AG04449 (cell line): ENCODE measurements around the gene KLHL29.
"Not testable (repeated sequence)": the region's sequence is repeated elsewhere in the genome, so short reads cannot be mapped to it uniquely, and the experiment has no call there.

Experiments
- CTCF ChIA-PET: fragments of 350-600 bp; formaldehyde crosslinking; extraction: SDS; loops from one replicate; lab custom pipeline; 2021; ENCODE audit warnings: antibody characterized with exemption; lab: Yijun Ruan, JAX
- POLR2A ChIA-PET: fragments of 400-600, 350-600 bp; formaldehyde crosslinking; extraction: SDS; loops from one replicate; lab custom pipeline; 2020; ENCODE audit warnings: antibody characterized with exemption, inconsistent platforms; lab: Yijun Ruan, JAX
- DNase-seq: peaks from one replicate; pipeline ENCODE4 v3.0.0-alpha.2; 2010; ENCODE audit warnings: low read depth, low spot score
- H3K4me3 ChIP-seq: 2 replicates; pipeline ENCODE4 v1.5.1; 2011; ENCODE audit warnings: low read depth, mild to moderate bottlenecking, control low read depth, low read length
- TF ChIP-seq, protein P1 (sequence below): IDR thresholded peaks from one replicate; pipeline ENCODE4 v1.5.1; 2011; ENCODE audit warnings: mild to moderate bottlenecking, moderate library complexity, low read length, control low read depth, inconsistent platforms; ENCODE audit not compliant: insufficient read depth; ENCODE audit errors: missing control alignments

KLHL29 gene

GRCh38 chr2:23722255-23722654 is 337.3 kb downstream of the KLHL29 start:
- DNase-seq: no peak
- POLR2A ChIA-PET: no interaction called here
- TF ChIP-seq, protein P1, sequence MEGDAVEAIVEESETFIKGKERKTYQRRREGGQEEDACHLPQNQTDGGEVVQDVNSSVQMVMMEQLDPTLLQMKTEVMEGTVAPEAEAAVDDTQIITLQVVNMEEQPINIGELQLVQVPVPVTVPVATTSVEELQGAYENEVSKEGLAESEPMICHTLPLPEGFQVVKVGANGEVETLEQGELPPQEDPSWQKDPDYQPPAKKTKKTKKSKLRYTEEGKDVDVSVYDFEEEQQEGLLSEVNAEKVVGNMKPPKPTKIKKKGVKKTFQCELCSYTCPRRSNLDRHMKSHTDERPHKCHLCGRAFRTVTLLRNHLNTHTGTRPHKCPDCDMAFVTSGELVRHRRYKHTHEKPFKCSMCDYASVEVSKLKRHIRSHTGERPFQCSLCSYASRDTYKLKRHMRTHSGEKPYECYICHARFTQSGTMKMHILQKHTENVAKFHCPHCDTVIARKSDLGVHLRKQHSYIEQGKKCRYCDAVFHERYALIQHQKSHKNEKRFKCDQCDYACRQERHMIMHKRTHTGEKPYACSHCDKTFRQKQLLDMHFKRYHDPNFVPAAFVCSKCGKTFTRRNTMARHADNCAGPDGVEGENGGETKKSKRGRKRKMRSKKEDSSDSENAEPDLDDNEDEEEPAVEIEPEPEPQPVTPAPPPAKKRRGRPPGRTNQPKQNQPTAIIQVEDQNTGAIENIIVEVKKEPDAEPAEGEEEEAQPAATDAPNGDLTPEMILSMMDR: no peak
- H3K4me3 ChIP-seq: no peak overlapping the region
- CTCF ChIA-PET: no interaction called here

DNA sequence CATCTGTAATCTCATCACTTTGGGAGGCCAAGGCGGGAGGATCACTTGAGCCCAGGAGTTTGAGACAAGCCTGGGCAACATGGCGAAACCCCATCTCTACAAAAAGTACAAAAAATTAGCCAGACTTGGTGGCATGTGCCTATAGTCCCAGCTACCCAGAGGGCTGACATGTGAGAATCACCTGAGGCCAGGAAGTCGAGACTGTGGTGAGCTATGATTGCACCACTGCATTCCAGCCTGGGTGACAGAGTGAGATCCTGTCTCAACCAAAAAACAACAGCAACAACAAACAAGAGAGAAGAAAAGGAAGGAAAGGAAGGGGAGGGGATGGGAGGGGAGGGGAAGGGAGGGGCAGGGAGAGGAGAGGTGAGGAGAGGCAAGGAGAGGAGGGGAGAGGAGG is 338.1 kb downstream of the KLHL29 start:
- CTCF ChIA-PET, H3K4me3 ChIP-seq, DNase-seq, POLR2A ChIA-PET: not testable (repeated sequence)

- DNase-seq: no peak
- ChIA-PET CTCF (no interaction called here), POLR2A (no interaction called here)
- H3K4me3 ChIP-seq: no peak overlapping the region
- TF ChIP-seq, protein P1: no peak
These were observed 349.4 kb downstream of the KLHL29 start for GRCh38 chr2:23734416-23734815.

GRCh38 chr2:23736783-23737182 is 351.8 kb downstream of the KLHL29 start:
- DNase-seq, H3K4me3 ChIP-seq, POLR2A ChIA-PET: not testable (repeated sequence)
- CTCF ChIA-PET: interaction anchor here (1.3 kb wide), 1 partner anchor 12 kb away, joined by 3 read pairs; no protein-coding TSS in a partner anchor

DNA sequence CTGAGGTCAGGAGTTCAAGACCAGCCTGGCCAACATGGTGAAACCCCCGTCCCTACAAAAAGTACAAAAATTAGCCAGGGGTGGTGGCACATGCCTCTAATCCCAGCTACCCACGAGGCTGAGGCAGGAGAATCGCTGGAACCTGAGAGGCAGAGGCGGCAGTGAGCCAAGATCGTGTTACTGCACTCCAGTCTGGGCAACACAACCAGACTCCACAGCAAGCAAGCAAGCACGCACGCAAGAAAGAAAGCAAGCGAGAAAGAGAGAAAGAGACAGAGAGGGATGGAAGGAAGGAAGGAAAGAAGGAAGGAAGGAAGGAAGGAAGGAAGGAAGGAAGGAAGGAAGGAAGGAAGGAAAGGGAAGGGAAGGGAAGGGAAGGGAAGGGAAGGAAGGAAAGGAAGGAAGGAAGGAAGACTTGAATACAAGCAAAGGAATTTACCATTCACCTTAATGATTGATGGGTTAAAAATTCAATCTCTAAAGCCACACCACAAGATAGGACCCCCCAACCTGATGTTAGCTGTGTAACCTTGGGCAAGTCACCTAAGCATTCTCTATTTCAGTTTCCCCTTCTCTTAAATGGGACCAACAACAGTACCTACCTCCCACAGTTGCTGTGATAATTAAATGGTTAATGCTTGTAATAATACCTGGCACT is 360.2 kb downstream of the KLHL29 start:
- POLR2A ChIA-PET: no interaction called here
- no peak overlapping the region for H3K4me3 ChIP-seq
- CTCF ChIA-PET: no interaction called here
- TF ChIP-seq, protein P1: no peak
- no peak for DNase-seq

DNA sequence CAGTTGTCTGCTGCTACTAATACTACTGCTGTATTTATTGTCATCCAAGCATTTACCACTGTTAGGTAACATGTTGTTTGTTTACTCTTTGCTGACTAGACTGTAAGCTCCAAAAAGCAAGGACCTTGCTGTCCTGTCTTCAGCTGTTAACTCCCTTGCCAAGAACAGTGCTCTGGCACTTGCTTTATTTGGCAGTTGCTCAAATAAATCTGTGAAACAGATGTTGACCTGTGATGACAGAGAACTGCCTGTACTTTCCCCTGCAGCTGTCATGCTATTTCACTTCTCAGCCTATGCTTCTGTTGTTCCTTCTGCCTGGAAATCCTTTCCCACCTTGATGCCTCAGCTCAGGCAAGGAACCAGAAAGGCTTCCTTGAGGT is 360.7 kb downstream of the KLHL29 start:
- DNase-seq: no peak
- ChIA-PET CTCF (no interaction called here), POLR2A (no interaction called here)
- no peak overlapping the region for H3K4me3 ChIP-seq
- TF ChIP-seq, protein P1: no peak

DNA sequence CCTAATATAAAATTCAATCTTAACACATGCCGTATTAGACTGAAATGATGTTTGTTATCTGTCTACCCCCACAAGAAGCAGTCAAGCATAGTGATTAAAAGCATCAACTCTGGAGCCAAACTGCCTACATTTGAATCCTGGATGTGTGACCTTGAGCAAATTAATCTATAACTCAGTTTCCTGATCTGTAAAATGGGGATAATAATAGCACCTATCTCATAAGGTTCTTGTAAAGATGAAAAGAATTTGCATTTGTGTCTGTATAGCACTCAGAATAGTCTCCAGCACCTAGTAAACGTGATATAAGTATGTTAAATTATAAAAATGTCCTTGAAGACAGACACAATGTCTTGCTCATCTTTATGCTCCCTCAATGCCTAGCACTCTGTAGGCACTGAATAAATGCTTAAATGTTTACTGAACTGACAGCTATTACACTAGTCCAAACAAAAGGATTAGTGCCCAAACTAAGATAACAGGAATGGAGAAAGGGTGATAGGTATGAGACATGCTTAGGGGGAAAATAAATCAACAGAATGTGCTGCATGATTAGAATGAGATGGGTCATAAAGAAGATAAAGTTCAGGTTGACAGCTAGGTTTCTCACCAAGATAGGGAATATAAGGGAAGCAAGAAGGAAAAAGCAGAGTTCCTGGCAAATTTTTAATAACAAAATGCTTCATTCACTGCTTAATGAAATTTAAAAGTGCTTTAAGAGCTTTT is 361.3 kb downstream of the KLHL29 start:
- ChIA-PET POLR2A (no interaction called here), CTCF (interaction anchor here (1.0 kb wide), 1 partner anchor 395 kb away, joined by 3 read pairs; no protein-coding TSS in a partner anchor)

More for the DNA sequence above, 361.3 kb downstream of the KLHL29 start:
- no peak for DNase-seq
- TF ChIP-seq, protein P1: no peak
- no peak overlapping the region for H3K4me3 ChIP-seq
